GM23338 (cell line): ENCODE data around the gene MDH1. TPM values are rescaled to one million over a fixed set of nuclear protein-coding genes. Genes with fewer than 3 reads are reported as not detected.

Experiments
- ATAC-seq: fragments of 200-7000 bp; cut with Tn5 transposase; 3 replicates; pipeline ENCODE4 v1.9.1; 2020
- DNase-seq: peaks from one replicate; pipeline ENCODE4 v3.0.0-alpha.2; 2015; ENCODE audit warnings: low spot score
- H2AFZ ChIP-seq: fragments of 200-600 bp; sonication (generic); 2 replicates; pipeline ENCODE4 v1.8.0; 2016; ENCODE audit warnings: antibody characterized with exemption, mild to moderate bottlenecking, moderate library complexity
- H3F3A ChIP-seq: fragments of 200-600 bp; sonication (generic); replicated peaks from 2 replicates; pipeline ENCODE4 v1.8.0; 2017; ENCODE audit warnings: antibody characterized with exemption, mixed run types, low read depth
- H3K27ac ChIP-seq: fragments of 200-600 bp; sonication (generic); 2 replicates; pipeline ENCODE4 v1.6.1; 2016; ENCODE audit warnings: low read depth
- H3K27me3 ChIP-seq: fragments of 200-600 bp; sonication (generic); 2 replicates; pipeline ENCODE4 v1.8.0; 2016; ENCODE audit warnings: mild to moderate bottlenecking, mixed run types, moderate library complexity; ENCODE audit not compliant: insufficient read depth
- H3K36me3 ChIP-seq: fragments of 200-600 bp; sonication (generic); 2 replicates; pipeline ENCODE4 v1.8.0; 2016; ENCODE audit warnings: mild to moderate bottlenecking; ENCODE audit not compliant: insufficient read depth
- H3K4me1 ChIP-seq: fragments of 200-600 bp; sonication (generic); 2 replicates; pipeline ENCODE4 v1.8.0; 2016; ENCODE audit warnings: mild to moderate bottlenecking, moderate library complexity; ENCODE audit not compliant: insufficient read depth
- H3K4me2 ChIP-seq: fragments of 200-600 bp; sonication (generic); 2 replicates; pipeline ENCODE4 v1.7.1; 2017; ENCODE audit warnings: mixed run types
- H3K4me3 ChIP-seq: fragments of 200-600 bp; sonication (generic); 2 replicates; pipeline ENCODE4 v1.6.1; 2016; ENCODE audit warnings: mixed run types
- H3K79me2 ChIP-seq: fragments of 200-600 bp; sonication (generic); replicated peaks from 2 replicates; pipeline ENCODE4 v1.8.0; 2017; ENCODE audit warnings: mild to moderate bottlenecking; ENCODE audit not compliant: insufficient read depth
- H3K9me2 ChIP-seq: fragments of 200-600 bp; sonication (generic); 2 replicates; pipeline ENCODE4 v1.8.0; 2017; ENCODE audit not compliant: insufficient read depth
- H4K20me1 ChIP-seq: fragments of 200-600 bp; sonication (generic); replicated peaks from 2 replicates; pipeline ENCODE4 v1.8.0; 2017; ENCODE audit warnings: mild to moderate bottlenecking; ENCODE audit not compliant: insufficient read depth
- H3K27ac Mint-ChIP-seq: 2 replicates; pipeline ENCODE4 v1.8.0; 2020; ENCODE audit warnings: inconsistent platforms, mild to moderate bottlenecking, moderate library complexity, mixed read lengths
- H3K27me3 Mint-ChIP-seq: 3 replicates; pipeline ENCODE4 v1.8.0; 2022; ENCODE audit warnings: low read depth, mild to moderate bottlenecking, moderate library complexity, mixed read lengths, inconsistent platforms; ENCODE audit not compliant: insufficient read depth, poor library complexity
- H3K36me3 Mint-ChIP-seq: 3 replicates; pipeline ENCODE4 v1.8.0; 2021; ENCODE audit warnings: low read depth, mild to moderate bottlenecking, inconsistent platforms, moderate library complexity, mixed read lengths
- H3K4me1 Mint-ChIP-seq: 3 replicates; pipeline ENCODE4 v1.8.0; 2020; ENCODE audit warnings: mild to moderate bottlenecking, inconsistent platforms, mixed read lengths
- H3K4me3 Mint-ChIP-seq: 3 replicates; pipeline ENCODE4 v1.8.0; 2021; ENCODE audit warnings: moderate library complexity, mild to moderate bottlenecking, inconsistent platforms, mixed read lengths
- H3K9me3 Mint-ChIP-seq: 3 replicates; pipeline ENCODE4 v1.8.0; 2020; ENCODE audit warnings: moderate library complexity, mild to moderate bottlenecking, inconsistent platforms, mixed read lengths
- CREB1 ChIP-seq: fragments of 250-450 bp; sonication (Bioruptor Pico); IDR thresholded peaks from 2 replicates; pipeline ENCODE4 v1.5.0; 2020; ENCODE audit warnings: low read depth, mild to moderate bottlenecking, moderate library complexity
- CTCF ChIP-seq, 2 experiments: fragments of 200-600 bp in 1 of 2; sonication (generic) in 1 of 2; conservative IDR thresholded peaks; 2 replicates each; pipeline versions ENCODE4 v1.5.1 to v1.6.1; 2016 to 2017; ENCODE audit warnings: antibody characterized with exemption in 2 of 2, low read depth in 2 of 2, mild to moderate bottlenecking in 2 of 2, moderate library complexity in 1 of 2
- NANOG ChIP-seq: IDR thresholded peaks from 2 replicates; pipeline ENCODE4 v1.6.1; 2016; ENCODE audit warnings: antibody characterized with exemption, borderline replicate concordance
- ZNF114 ChIP-seq: fragments of 250-450 bp; sonication (Bioruptor Pico); IDR thresholded peaks from 2 replicates; pipeline ENCODE4 v1.5.0; 2020; ENCODE audit warnings: mild to moderate bottlenecking, moderate library complexity
- ZNF462 ChIP-seq: fragments of 250-450 bp; sonication (Bioruptor Pico); IDR thresholded peaks from 2 replicates; pipeline ENCODE4 v1.5.0; 2020; ENCODE audit warnings: mild to moderate bottlenecking, moderate library complexity
- polyA plus RNA-seq: library from polyadenylated mRNA; unstranded; fragments of >200 nt; fragmentation: Nextera tagmentation; extraction: Ambion mirVana; gene quantifications from 2 replicates; pipeline ENCODE4 v1.2.1, GENCODE V29; 2016
- total RNA-seq: library from RNA; depleted of rRNA; stranded (reverse); fragments of >200 nt; shearing (Covaris generic); gene quantifications from 2 replicates; pipeline ENCODE4 v1.2.3, GENCODE V29; 2014

MDH1 gene
- total and polyA plus RNA-seq, 2 experiments from 2014 or later, result 275 to 503 TPM

- Histone ChIP-seq H3K27me3 (no peaks in the 10 kb centered on the region), H3K9me2 (no peaks in the 10 kb centered on the region), H3K4me2 (peak overlapping the region; percentile 50), H3F3A (peaks cover 5% of the 10 kb centered on the region; the same call in 1 of the 2 replicates), H3K36me3 (no peaks in the 10 kb centered on the region), H3K4me3 (peak overlapping the region; percentile 31), H2AFZ (no peak overlapping the region), H3K4me1 (peaks cover 44% of the 10 kb centered on the region), H3K79me2 (no peaks in the 10 kb centered on the region; the same call in 1 of the 2 replicates), H3K27ac (peak overlapping the region; percentile 98), H4K20me1 (no peaks in the 10 kb centered on the region)
- Mint-ChIP-seq H3K27me3 (peaks cover 7% of the 10 kb centered on the region), H3K4me3 (peak overlapping the region; percentile 67), H3K36me3 (peaks cover 45% of the 10 kb centered on the region), H3K4me1 (peaks cover 67% of the 10 kb centered on the region), H3K9me3 (peaks cover 31% of the 10 kb centered on the region), H3K27ac (peak overlapping the region; percentile 99)
- TF ChIP-seq ZNF462 (CRISPR knock-in tag) (peak; percentile 73; the same call in 1 of the 2 replicates), ZNF114 (CRISPR knock-in tag) (no peak), CTCF (conservative IDR thresholded peaks at IDR 0.05; ENCODE audit: low read depth in 2 of 2) (no peak), CREB1 (CRISPR knock-in tag) (0 out of 2 replicates have a peak, but pooled peaks have one; percentile 4), NANOG (no peak)
- DNase-seq (peak; percentile 89), ATAC-seq (peak; percentile 83)
Observed at GRCh38 chr2:63614983-63615945, 26.5 kb downstream of the MDH1 start.
